Measurements from ENCODE around the gene PPM1N. TPM values are rescaled to one million over a fixed set of nuclear protein-coding genes. Genes with fewer than 3 reads are reported as not detected.
A peak's percentile ranks its signal among the peaks of the same experiment; 100 is the strongest.

PPM1N gene
- total and polyA plus RNA-seq, 2 of the 4 experiments (the other 2 are of a cell fraction), result 0.90 to 1.6 TPM

DNA sequence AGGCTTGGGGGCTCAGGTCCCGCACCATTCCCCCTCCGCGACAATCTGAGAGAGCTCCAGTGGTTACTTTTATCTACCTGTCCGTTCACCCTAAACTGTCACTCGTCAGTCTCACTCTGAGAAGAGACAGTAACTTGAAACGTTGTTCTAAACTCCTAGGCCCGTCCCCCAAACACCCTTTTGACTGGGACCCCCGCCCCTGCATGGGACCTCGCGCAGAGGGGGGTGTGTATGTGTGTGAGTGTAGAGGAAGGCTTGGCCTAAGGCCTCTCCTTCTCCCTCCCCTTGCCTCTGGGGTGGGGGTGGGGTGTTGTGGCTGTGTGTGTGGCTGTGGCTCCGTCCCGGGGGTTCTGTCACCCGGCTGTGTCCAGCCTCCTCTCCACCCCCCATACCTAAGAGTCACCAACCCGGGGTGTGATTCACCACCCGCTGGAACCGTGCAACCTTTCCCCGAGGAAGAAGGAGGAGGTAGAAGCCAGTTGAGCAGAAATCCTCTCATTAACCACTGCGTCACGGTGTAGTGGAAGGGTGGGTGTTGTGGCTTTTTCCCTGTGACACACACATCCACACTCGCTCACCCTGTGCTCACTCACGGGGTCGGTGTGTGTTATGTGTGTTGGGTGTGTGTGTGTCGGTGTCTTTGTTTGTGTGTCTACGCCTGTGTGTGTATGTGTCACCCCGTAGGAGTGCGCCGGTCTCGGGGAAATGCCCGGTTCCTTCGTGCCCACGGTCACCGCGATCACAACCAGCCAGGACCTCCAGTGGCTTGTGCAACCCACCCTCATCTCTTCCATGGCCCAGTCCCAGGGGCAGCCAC, 28.1 kb upstream of the PPM1N start:
- Histone ChIP-seq H2BK15ac (ENCODE audit: low read depth, low read length) (peak overlapping the region; percentile 44; the same call in 1 of the 3 replicates), H3K27ac (ENCODE audit: insufficient read depth, low read length) (no peak overlapping the region), H3K27me3 (ENCODE audit: control insufficient read depth, insufficient read depth, low read length) (no peaks in the 10 kb centered on the region), H2AFZ (replicated peaks; ENCODE audit: low read length, poor library complexity) (peak overlapping the region; percentile 66), H3K9me3 (ENCODE audit: control insufficient read depth, insufficient read depth, low read length) (no peaks in the 10 kb centered on the region), H3K4me2 (ENCODE audit: low read depth, low read length) (peak overlapping the region; percentile 90), H3K79me1 (ENCODE audit: low read depth in 1 of 2, low read length in 2 of 2) (peaks cover 0 to 30% of the 10 kb centered on the region in 2 experiments; a peak in 2 of 4 replicates), H3K23ac (ENCODE audit: low read depth, low read length) (no peak overlapping the region), H2BK120ac (ENCODE audit: low read depth, low read length) (no peak overlapping the region), H3K14ac (replicated peaks; ENCODE audit: low read depth, low read length) (0 out of 2 replicates have a peak overlapping the region, but pooled peaks have one; percentile 59), H3K9me1 (ENCODE audit: insufficient read depth, low read length) (peaks cover 3% of the 10 kb centered on the region; the same call in 1 of the 2 replicates), H3K36me3 (ENCODE audit: control insufficient read depth, insufficient read depth, low read length) (no peaks in the 10 kb centered on the region), H3K9ac (ENCODE audit: low read depth, low read length) (0 out of 2 replicates have a peak overlapping the region, but pooled peaks have one; percentile 13), H3K4ac (ENCODE audit: low read depth, low read length) (peak overlapping the region; percentile 47; the same call in 1 of the 2 replicates), H2AK9ac (replicated peaks; ENCODE audit: low read depth, low read length, poor library complexity) (peak overlapping the region; percentile 43), H4K5ac (ENCODE audit: low read depth, low read length) (peak overlapping the region; percentile 22; the same call in 1 of the 2 replicates), H3K4me3 (ENCODE audit: insufficient read depth, low read depth, low read length) (peak overlapping the region; percentile 76), H4K20me1 (ENCODE audit: insufficient read depth, low read length) (peaks cover 15% of the 10 kb centered on the region; the same call in 1 of the 2 replicates), H3K18ac (ENCODE audit: low read depth, low read length) (no peak overlapping the region), H3K56ac (ENCODE audit: extremely low read depth, insufficient read depth, low read length) (no peak overlapping the region), H4K8ac (ENCODE audit: low read depth in 2 of 2, low read length in 2 of 2) (peak overlapping the region; percentile 5 to 80; a peak in 2 of 4 replicates), H2AK5ac (ENCODE audit: low read depth, low read length) (peak overlapping the region; percentile 88; the same call in 1 of the 2 replicates), H3K4me1 (ENCODE audit: control insufficient read depth, insufficient read depth, low read length) (peaks cover 13% of the 10 kb centered on the region), H2BK5ac (ENCODE audit: low read depth, low read length, poor library complexity, severe bottlenecking) (peak overlapping the region; percentile 38), H2BK20ac (ENCODE audit: low read depth, low read length) (no peak overlapping the region), H4K91ac (ENCODE audit: insufficient read depth, low read depth, low read length) (no peak overlapping the region)
- DNase-seq, result peak; percentile 67
- intact Hi-C loops (cut with micrococcal nuclease) (no loop called here), in situ Hi-C loops (cut with MboI; ENCODE audit: low sequenced_read_pairs) (no loop called here), dilution Hi-C loops (cut with HindIII; ENCODE audit: low sequenced_read_pairs, unreplicated experiment) (no loop called here)
- ATAC-seq (ENCODE audit: low read depth), result no peak
- ChIA-PET POLR2A (ENCODE audit: unreplicated experiment) (no interaction called here), CTCF (interaction anchor here (1.3 to 1.5 kb wide), 3 partner anchors 9 to 31 kb away, joined by 7 to 12 read pairs (median 9); no protein-coding TSS in a partner anchor)
- WGBS, 2 experiments (ENCODE audit: extremely low coverage in 2 of 2, insufficient read length in 1 of 2), result no CpG with 5 or more reads among the region's 33 CpGs
- no TSS peak for BruUV-seq (replicated peaks)
- TF ChIP-seq, protein P1, sequence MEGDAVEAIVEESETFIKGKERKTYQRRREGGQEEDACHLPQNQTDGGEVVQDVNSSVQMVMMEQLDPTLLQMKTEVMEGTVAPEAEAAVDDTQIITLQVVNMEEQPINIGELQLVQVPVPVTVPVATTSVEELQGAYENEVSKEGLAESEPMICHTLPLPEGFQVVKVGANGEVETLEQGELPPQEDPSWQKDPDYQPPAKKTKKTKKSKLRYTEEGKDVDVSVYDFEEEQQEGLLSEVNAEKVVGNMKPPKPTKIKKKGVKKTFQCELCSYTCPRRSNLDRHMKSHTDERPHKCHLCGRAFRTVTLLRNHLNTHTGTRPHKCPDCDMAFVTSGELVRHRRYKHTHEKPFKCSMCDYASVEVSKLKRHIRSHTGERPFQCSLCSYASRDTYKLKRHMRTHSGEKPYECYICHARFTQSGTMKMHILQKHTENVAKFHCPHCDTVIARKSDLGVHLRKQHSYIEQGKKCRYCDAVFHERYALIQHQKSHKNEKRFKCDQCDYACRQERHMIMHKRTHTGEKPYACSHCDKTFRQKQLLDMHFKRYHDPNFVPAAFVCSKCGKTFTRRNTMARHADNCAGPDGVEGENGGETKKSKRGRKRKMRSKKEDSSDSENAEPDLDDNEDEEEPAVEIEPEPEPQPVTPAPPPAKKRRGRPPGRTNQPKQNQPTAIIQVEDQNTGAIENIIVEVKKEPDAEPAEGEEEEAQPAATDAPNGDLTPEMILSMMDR (conservative IDR thresholded peaks at IDR 0.05; ENCODE audit: low read depth, low read length), result no peak
- TF ChIP-seq RCOR1 (IDR thresholded peaks at IDR 0.05; ENCODE audit: insufficient replicate concordance, low read length) (no peak), CHD1 (IDR thresholded peaks at IDR 0.05; ENCODE audit: low read depth, low read length) (no peak), CEBPB (IDR thresholded peaks at IDR 0.05; ENCODE audit: low read depth, low read length) (no peak), RFX5 (IDR thresholded peaks at IDR 0.05; ENCODE audit: low read depth, low read length) (no peak), FOS (IDR thresholded peaks at IDR 0.05; ENCODE audit: low read depth, low read length) (no peak), RAD21 (IDR thresholded peaks at IDR 0.05; ENCODE audit: low read length) (no peak), MXI1 (IDR thresholded peaks at IDR 0.05; ENCODE audit: borderline replicate concordance, low read depth, low read length) (no peak), NFE2L2 (IDR thresholded peaks at IDR 0.05; ENCODE audit: low read depth, low read length) (peak; percentile 4; the same call in 1 of the 2 replicates), POLR2A (IDR thresholded peaks at IDR 0.05; ENCODE audit: low read depth, low read length) (no peak), BHLHE40 (IDR thresholded peaks at IDR 0.05; ENCODE audit: low read depth, low read length) (peak; percentile 47), MAZ (IDR thresholded peaks at IDR 0.05; ENCODE audit: borderline replicate concordance, low read depth, low read length) (no peak)
- TF ChIP-seq, protein P2, sequence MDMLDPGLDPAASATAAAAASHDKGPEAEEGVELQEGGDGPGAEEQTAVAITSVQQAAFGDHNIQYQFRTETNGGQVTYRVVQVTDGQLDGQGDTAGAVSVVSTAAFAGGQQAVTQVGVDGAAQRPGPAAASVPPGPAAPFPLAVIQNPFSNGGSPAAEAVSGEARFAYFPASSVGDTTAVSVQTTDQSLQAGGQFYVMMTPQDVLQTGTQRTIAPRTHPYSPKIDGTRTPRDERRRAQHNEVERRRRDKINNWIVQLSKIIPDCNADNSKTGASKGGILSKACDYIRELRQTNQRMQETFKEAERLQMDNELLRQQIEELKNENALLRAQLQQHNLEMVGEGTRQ (IDR thresholded peaks at IDR 0.05; ENCODE audit: low read depth, low read length), result peak; percentile 13; the same call in 1 of the 2 replicates
